HuH-7 (cell line): Measurements from ENCODE around the gene ITM2B.
"Not testable (repeated sequence)": the region's sequence is repeated elsewhere in the genome, so short reads cannot be mapped to it uniquely, and the experiment has no call there.

Source experiments
- DNase-seq: peaks from one replicate; pipeline ENCODE4 v3.0.0; 2011; ENCODE audit warnings: low spot score

The ITM2B gene

GRCh38 chr13:48233046-48233888, at the start of gene ITM2B:
ITM2B (plus strand) TSS chr13:48233206; CDS start chr13:48233361, 155 bp downstream.
- DNase-seq: peak; percentile 71

GRCh38 chr13:48184260-48184659, 48.7 kb upstream of the ITM2B start:
- DNase-seq: no peak

- DNase-seq: no peak
Observed at GRCh38 chr13:48185018-48185417, 48.0 kb upstream of the ITM2B start.

GRCh38 chr13:48186722-48187121, 46.3 kb upstream of the ITM2B start:
- DNase-seq: no peak

- no peak for DNase-seq
Observed at GRCh38 chr13:48188131-48188530, 44.9 kb upstream of the ITM2B start.

- no peak for DNase-seq
Observed at GRCh38 chr13:48188601-48189000, 44.4 kb upstream of the ITM2B start.

- DNase-seq: no peak
Observed at GRCh38 chr13:48189171-48189570, 43.8 kb upstream of the ITM2B start.

- no peak for DNase-seq
Observed at GRCh38 chr13:48192411-48192935, 40.5 kb upstream of the ITM2B start.

- no peak for DNase-seq
Observed at GRCh38 chr13:48194379-48194754, 38.6 kb upstream of the ITM2B start.

- no peak for DNase-seq
Observed at GRCh38 chr13:48199404-48199946, 33.5 kb upstream of the ITM2B start.

GRCh38 chr13:48201044-48201443, 32.0 kb upstream of the ITM2B start:
- no peak for DNase-seq

- not testable (repeated sequence) for DNase-seq
Observed at GRCh38 chr13:48207207-48207606, 25.8 kb upstream of the ITM2B start.

GRCh38 chr13:48210178-48210577, 22.8 kb upstream of the ITM2B start:
- DNase-seq: no peak

- no peak for DNase-seq
Observed at GRCh38 chr13:48214519-48215121, 18.4 kb upstream of the ITM2B start.

- not testable (repeated sequence) for DNase-seq
Observed at GRCh38 chr13:48215511-48216203, 17.3 kb upstream of the ITM2B start.

GRCh38 chr13:48216204-48216711, 16.7 kb upstream of the ITM2B start:
- no peak for DNase-seq

- DNase-seq: no peak
Observed at GRCh38 chr13:48220592-48220980, 12.4 kb upstream of the ITM2B start.

GRCh38 chr13:48220981-48221685, 11.9 kb upstream of the ITM2B start:
- DNase-seq: no peak

- no peak for DNase-seq
Observed at GRCh38 chr13:48221686-48222187, 11.3 kb upstream of the ITM2B start.

GRCh38 chr13:48222358-48223301, 10.4 kb upstream of the ITM2B start:
- DNase-seq: no peak
